DND-41 (cell line): Measurements from ENCODE around the gene RARB.

Experiments used
- CTCF ChIP-seq: IDR thresholded peaks from 2 replicates; pipeline ENCODE4 v1.5.1; 2012; ENCODE audit warnings: borderline replicate concordance, low read length, moderate library complexity, mild to moderate bottlenecking; ENCODE audit not compliant: poor library complexity, severe bottlenecking; ENCODE audit errors: extremely low read depth
- EZH2 ChIP-seq: IDR thresholded peaks from 3 replicates; pipeline ENCODE4 v1.6.1; 2012; ENCODE audit warnings: borderline replicate concordance, low read depth, mild to moderate bottlenecking, moderate library complexity, low read length, inconsistent platforms; ENCODE audit not compliant: severe bottlenecking

DNA sequence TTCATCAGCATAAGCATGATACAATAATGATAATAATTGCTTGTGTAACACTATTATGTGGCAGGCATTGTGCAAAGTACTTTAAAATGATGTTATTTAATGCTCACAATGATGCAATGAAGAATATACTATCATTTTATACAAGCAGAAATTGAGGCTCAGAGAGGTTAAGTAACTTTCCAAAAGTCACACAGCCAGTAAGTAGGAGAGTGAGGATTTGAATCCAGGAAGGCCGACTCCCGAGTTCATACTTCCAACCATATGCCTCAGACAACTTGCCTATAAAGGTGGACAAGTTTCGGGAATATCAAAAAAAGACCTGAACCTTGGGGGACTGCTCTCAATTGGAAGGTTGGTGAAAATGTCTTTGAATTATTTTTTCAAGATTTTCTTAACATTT is 19.9 kb downstream of the RARB start:
- no peak for TF ChIP-seq EZH2
- TF ChIP-seq CTCF, result no peak
